MM.1S (cell line): Measurements from ENCODE around the gene PINK1.

Experiments
- DNase-seq: peaks from one replicate; pipeline ENCODE4 v3.0.0-alpha.2; 2015
- H2AFZ ChIP-seq: fragments of 300-600 bp; sonication (generic); 2 replicates; pipeline ENCODE4 v1.6.0; 2016; ENCODE audit warnings: antibody characterized with exemption, low read length
- H3F3A ChIP-seq: fragments of 300-600 bp; sonication (generic); 2 replicates; pipeline ENCODE4 v1.6.1; 2016; ENCODE audit warnings: mild to moderate bottlenecking, antibody characterized with exemption, low read length, moderate library complexity, mixed read lengths; ENCODE audit not compliant: insufficient read depth
- H3K27ac ChIP-seq: fragments of 300-600 bp; sonication (generic); 2 replicates; pipeline ENCODE4 v1.5.1; 2016; ENCODE audit warnings: mild to moderate bottlenecking, low read length
- H3K27me3 ChIP-seq: fragments of 300-600 bp; sonication (generic); replicated peaks from 2 replicates; pipeline ENCODE4 v1.6.0; 2016; ENCODE audit warnings: low read length; ENCODE audit not compliant: insufficient read depth
- H3K36me3 ChIP-seq: fragments of 300-600 bp; sonication (generic); replicated peaks from 2 replicates; pipeline ENCODE4 v1.6.1; 2016; ENCODE audit warnings: mild to moderate bottlenecking, low read length, mixed read lengths; ENCODE audit not compliant: insufficient read depth
- H3K4me1 ChIP-seq: fragments of 300-600 bp; sonication (generic); 2 replicates; pipeline ENCODE4 v1.6.1; 2016; ENCODE audit warnings: low read length, mixed read lengths
- H3K4me2 ChIP-seq: fragments of 300-600 bp; sonication (generic); 2 replicates; pipeline ENCODE4 v1.6.0; 2016; ENCODE audit warnings: low read depth, low read length
- H3K4me3 ChIP-seq: fragments of 300-600 bp; sonication (generic); 2 replicates; pipeline ENCODE4 v1.5.1; 2016; ENCODE audit warnings: low read length, mixed read lengths
- H3K79me2 ChIP-seq: fragments of 300-600 bp; sonication (generic); 2 replicates; pipeline ENCODE4 v1.6.1; 2016; ENCODE audit warnings: mixed run types, low read length, mixed read lengths
- H3K9ac ChIP-seq: fragments of 300-600 bp; sonication (generic); 2 replicates; pipeline ENCODE4 v1.6.1; 2016; ENCODE audit warnings: low read length, mixed read lengths
- H3K9me2 ChIP-seq: fragments of 300-600 bp; sonication (generic); replicated peaks from 2 replicates; pipeline ENCODE4 v1.6.1; 2016; ENCODE audit warnings: mild to moderate bottlenecking, low read length, mixed read lengths; ENCODE audit not compliant: insufficient read depth
- H3K9me3 ChIP-seq: fragments of 300-600 bp; sonication (generic); replicated peaks from 2 replicates; pipeline ENCODE4 v1.6.1; 2016; ENCODE audit warnings: mild to moderate bottlenecking, low read length, mixed read lengths; ENCODE audit not compliant: insufficient read depth
- H4K20me1 ChIP-seq: fragments of 300-600 bp; sonication (generic); 2 replicates; pipeline ENCODE4 v1.6.1; 2016; ENCODE audit warnings: mild to moderate bottlenecking, low read length, moderate library complexity, mixed read lengths; ENCODE audit not compliant: insufficient read depth
- CTCF ChIP-seq: fragments of 300-600 bp; sonication (generic); IDR thresholded peaks from 2 replicates; pipeline ENCODE4 v1.5.1; 2016; ENCODE audit warnings: antibody characterized with exemption, low read length, mixed read lengths
- EZH2 ChIP-seq: fragments of 300-600 bp; sonication (generic); optimal IDR thresholded peaks from 2 replicates; pipeline ENCODE3; 2017; ENCODE audit warnings: low read depth, mild to moderate bottlenecking, antibody characterized with exemption, low read length, mixed read lengths
- EZH2phosphoT487 ChIP-seq: fragments of 300-600 bp; sonication (generic); IDR thresholded peaks from 2 replicates; pipeline ENCODE4 v1.6.1; 2018; ENCODE audit warnings: antibody characterized with exemption, low read length

Gene PINK1

GRCh38 chr1:20587661-20588053 lies 45.6 kb upstream of the PINK1 start:
- H3K9ac ChIP-seq = no peak overlapping the region
- no peak for TF ChIP-seq CTCF
- TF ChIP-seq EZH2 = no peak
- no peak for TF ChIP-seq EZH2phosphoT487

GRCh38 chr1:20588634-20589225 lies 44.5 kb upstream of the PINK1 start, which contains the start of gene CDA:
CDA (plus strand) TSS chr1:20589097; CDS start chr1:20589130, 33 bp downstream.
- Histone ChIP-seq H3K27me3 (peaks cover 56% of the 10 kb centered on the region), H3K9me3 (no peaks in the 10 kb centered on the region), H3K4me3 (no peak within 1 kb of the TSS), H3K9ac (no peak within 1 kb of the TSS), H3K36me3 (no peaks in the 10 kb centered on the region), H4K20me1 (no peaks in the 10 kb centered on the region), H3K4me1 (0 out of 2 replicates have a peak, but pooled peaks cover 9% of the 10 kb centered on the region), H3F3A (no peaks in the 10 kb centered on the region), H2AFZ (no peak within 1 kb of the TSS), H3K9me2 (no peaks in the 10 kb centered on the region), H3K4me2 (peak within 1 kb of the TSS; percentile 16; the same call in 1 of the 2 replicates), H3K27ac (no peak within 1 kb of the TSS), H3K79me2 (no peaks in the 10 kb centered on the region)
- TF ChIP-seq EZH2 (no peak), CTCF (no peak), EZH2phosphoT487 (no peak)
- DNase-seq = peak; percentile 18

More at GRCh38 chr1:20587661-20588053, 45.6 kb upstream of the PINK1 start:
- no peaks in the 10 kb centered on the region for H3K36me3 ChIP-seq
- no peak overlapping the region for H3K4me3 ChIP-seq
- DNase-seq = no peak
- H3K4me1 ChIP-seq = 0 out of 2 replicates have a peak, but pooled peaks cover 9% of the 10 kb centered on the region
- H3K9me2 ChIP-seq = no peaks in the 10 kb centered on the region
- no peak overlapping the region for H2AFZ ChIP-seq
- H3K27ac ChIP-seq = no peak overlapping the region
- H3K9me3 ChIP-seq = no peaks in the 10 kb centered on the region
- H3K27me3 ChIP-seq = peaks cover 65% of the 10 kb centered on the region
- H4K20me1 ChIP-seq = no peaks in the 10 kb centered on the region
- H3F3A ChIP-seq = no peaks in the 10 kb centered on the region
- no peak overlapping the region for H3K4me2 ChIP-seq
- no peaks in the 10 kb centered on the region for H3K79me2 ChIP-seq

- no peak for TF ChIP-seq EZH2phosphoT487
- TF ChIP-seq EZH2 = no peak
- no peak for TF ChIP-seq CTCF
- Histone ChIP-seq H3K9me3 (no peaks in the 10 kb centered on the region), H4K20me1 (no peaks in the 10 kb centered on the region), H2AFZ (no peak overlapping the region), H3F3A (no peaks in the 10 kb centered on the region), H3K4me1 (0 out of 2 replicates have a peak, but pooled peaks cover 9% of the 10 kb centered on the region), H3K79me2 (no peaks in the 10 kb centered on the region), H3K27me3 (peaks cover 47% of the 10 kb centered on the region), H3K9ac (no peak overlapping the region), H3K36me3 (no peaks in the 10 kb centered on the region), H3K9me2 (no peaks in the 10 kb centered on the region), H3K4me3 (no peak overlapping the region), H3K4me2 (peak overlapping the region; percentile 16; the same call in 1 of the 2 replicates), H3K27ac (no peak overlapping the region)
- no peak for DNase-seq
These were observed 43.7 kb upstream of the PINK1 start for GRCh38 chr1:20589331-20590278.
